ENCODE data around the gene ZNF286A. TPM values are rescaled to one million over a fixed set of nuclear protein-coding genes. Genes with fewer than 3 reads are reported as not detected.
A peak's percentile ranks its signal among the peaks of the same experiment; 100 is the strongest.
"Not testable (repeated sequence)": the region's sequence is repeated elsewhere in the genome, so short reads cannot be mapped to it uniquely, and the experiment has no call there.

The ZNF286A gene
- 10 to 100 TPM in 1 of 4 donors, 1 to 10 TPM in 3; 3.3 to 10.2 (median 6.0) TPM for total RNA-seq

DNA sequence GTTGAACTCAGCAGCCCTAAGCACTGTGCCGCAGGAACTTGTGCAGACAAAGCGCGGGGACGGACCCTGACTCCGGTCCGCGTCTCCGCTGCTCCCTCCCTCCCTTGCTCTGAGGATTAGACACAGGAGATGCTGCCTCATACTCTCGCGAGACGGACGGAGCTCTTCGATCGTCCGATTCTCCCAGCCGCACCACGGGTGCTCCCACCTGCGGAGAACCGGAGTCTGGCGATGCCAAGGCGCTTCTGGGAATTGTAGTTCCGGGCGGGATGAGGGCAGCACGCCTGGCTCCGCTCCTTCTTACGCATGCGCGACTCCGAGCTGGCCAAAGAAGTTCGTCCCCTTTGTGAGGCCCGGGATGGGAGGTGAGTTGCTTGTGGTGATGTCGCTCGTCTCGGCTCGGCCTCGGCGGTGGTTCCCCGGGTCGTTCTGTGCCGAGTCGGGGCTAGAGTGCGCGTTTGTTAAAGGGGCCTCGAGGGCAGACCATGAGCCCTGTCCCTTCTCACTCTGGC, at the start of gene ZNF286A:
ZNF286A (plus strand) TSS at position 340 of the 512 bp plus-strand sequence. CDS start 578 bp downstream, outside the sequence.
- TF ChIP-seq POLR2A (IDR thresholded peaks at IDR 0.05) = peak; percentile 38 to 44
- H3K27ac ChIP-seq = peak within 1 kb of the TSS in 3 of 4 donors; percentile 49 to 68 (median 58)
- H3K36me3 ChIP-seq; intact Hi-C loops (cut with DNase I; ENCODE audit: low total_unique reads); H3K4me1 ChIP-seq; H3K9me3 ChIP-seq; H3K27me3 ChIP-seq; in situ Hi-C loops (cut with MboI; ENCODE audit: low sequenced_read_pairs in 4 of 4): not testable (repeated sequence)
- H3K4me3 ChIP-seq = peak within 1 kb of the TSS; percentile 63 to 76 (median 67)
- ATAC-seq (peak; percentile 100), DNase-seq (peak; percentile 98 to 100)

DNA sequence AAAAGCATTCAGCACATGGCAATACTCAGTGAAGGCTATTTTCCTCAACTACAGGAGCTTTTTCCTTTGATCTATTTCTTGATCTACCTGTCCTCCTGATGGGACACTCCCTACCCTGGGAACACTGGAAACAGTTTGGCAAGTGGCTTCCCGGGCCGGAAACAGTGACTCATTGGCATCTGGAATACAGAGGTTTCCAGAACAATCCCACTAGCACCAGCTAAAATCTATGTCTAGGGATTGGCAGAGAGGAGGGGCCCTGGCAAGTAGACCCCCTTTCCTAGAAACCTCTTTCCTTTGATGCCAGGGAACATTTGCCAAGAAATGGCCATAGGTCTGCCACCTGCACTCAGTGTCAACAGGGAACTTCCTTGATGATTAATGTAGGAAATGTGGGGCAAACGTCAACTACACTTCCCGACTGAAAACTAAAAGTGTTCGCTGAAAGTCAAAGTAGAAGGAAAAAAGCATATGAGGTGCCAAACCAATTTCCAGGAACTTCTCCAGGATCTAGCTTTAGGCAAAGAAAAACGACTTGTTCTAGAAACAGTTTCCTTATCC, 49.6 kb upstream of the ZNF286A start:
- Histone ChIP-seq H3K4me3 (peak overlapping the region; percentile 61 to 79 (median 68)), H3K36me3 (no peaks in the 10 kb centered on the region), H3K9me3 (no peaks in the 10 kb centered on the region), H3K4me1 (peaks cover 28 to 30% of the 10 kb centered on the region in 2 donors), H3K27ac (peak overlapping the region; percentile 80 to 86 (median 82)), H3K27me3 (no peaks in the 10 kb centered on the region)
- TF ChIP-seq, protein P1, sequence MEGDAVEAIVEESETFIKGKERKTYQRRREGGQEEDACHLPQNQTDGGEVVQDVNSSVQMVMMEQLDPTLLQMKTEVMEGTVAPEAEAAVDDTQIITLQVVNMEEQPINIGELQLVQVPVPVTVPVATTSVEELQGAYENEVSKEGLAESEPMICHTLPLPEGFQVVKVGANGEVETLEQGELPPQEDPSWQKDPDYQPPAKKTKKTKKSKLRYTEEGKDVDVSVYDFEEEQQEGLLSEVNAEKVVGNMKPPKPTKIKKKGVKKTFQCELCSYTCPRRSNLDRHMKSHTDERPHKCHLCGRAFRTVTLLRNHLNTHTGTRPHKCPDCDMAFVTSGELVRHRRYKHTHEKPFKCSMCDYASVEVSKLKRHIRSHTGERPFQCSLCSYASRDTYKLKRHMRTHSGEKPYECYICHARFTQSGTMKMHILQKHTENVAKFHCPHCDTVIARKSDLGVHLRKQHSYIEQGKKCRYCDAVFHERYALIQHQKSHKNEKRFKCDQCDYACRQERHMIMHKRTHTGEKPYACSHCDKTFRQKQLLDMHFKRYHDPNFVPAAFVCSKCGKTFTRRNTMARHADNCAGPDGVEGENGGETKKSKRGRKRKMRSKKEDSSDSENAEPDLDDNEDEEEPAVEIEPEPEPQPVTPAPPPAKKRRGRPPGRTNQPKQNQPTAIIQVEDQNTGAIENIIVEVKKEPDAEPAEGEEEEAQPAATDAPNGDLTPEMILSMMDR (IDR thresholded peaks at IDR 0.05 in 4 of 5, conservative IDR thresholded peaks at IDR 0.05 in 1 of 5) = no peak
- TF ChIP-seq POLR2A (IDR thresholded peaks at IDR 0.05) = no peak
- DNase-seq (peak; percentile 52 to 56), ATAC-seq (peak in 1 of 2 donors; percentile 46)
- in situ Hi-C loops (cut with MboI; ENCODE audit: low sequenced_read_pairs in 4 of 4) (no loop called here), intact Hi-C loops (cut with DNase I; ENCODE audit: low total_unique reads) (no loop called here)

GRCh38 chr17:15650741-15651582, 48.6 kb upstream of the ZNF286A start:
- no peak for DNase-seq
- H3K4me1 ChIP-seq = peaks cover 21 to 22% of the 10 kb centered on the region in 2 donors
- H3K27me3 ChIP-seq = no peaks in the 10 kb centered on the region
- peak overlapping the region; percentile 80 to 86 (median 82) for H3K27ac ChIP-seq
- ATAC-seq = peak; percentile 2 to 5
- in situ Hi-C loops (cut with MboI; ENCODE audit: low sequenced_read_pairs in 4 of 4) = no loop called here
- TF ChIP-seq, protein P1 (IDR thresholded peaks at IDR 0.05 in 4 of 5, conservative IDR thresholded peaks at IDR 0.05 in 1 of 5) = no peak
- TF ChIP-seq POLR2A (IDR thresholded peaks at IDR 0.05) = no peak
- intact Hi-C loops (cut with DNase I; ENCODE audit: low total_unique reads) = no loop called here
- H3K4me3 ChIP-seq = peak overlapping the region; percentile 61 to 79 (median 68)
- no peaks in the 10 kb centered on the region for H3K36me3 ChIP-seq
- H3K9me3 ChIP-seq = no peaks in the 10 kb centered on the region

DNA sequence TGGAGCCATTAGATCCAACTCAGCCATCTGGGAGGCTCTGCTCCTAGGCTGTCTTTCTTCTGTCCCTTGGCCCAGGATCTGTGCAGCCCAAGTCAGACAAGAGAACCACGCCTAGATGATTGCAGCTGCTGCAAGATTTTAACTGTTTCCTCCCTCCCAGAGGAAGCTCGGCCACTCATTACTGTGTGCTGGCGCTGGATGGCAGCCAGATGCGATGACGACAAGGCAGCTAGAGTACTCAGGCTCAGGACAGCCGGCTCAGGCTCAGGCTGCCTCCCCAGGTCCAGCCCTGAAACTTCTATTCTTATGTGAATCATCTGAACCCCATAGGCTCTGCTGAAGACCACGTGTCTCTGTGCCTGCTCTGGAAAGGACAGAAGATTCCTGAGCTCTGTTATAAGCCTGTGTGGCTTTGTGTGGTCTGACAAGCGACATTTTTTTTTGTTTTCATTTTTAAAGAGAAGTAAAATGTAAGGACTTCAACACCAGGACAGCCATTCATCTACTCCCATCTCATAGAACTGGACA, 47.9 kb upstream of the ZNF286A start:
- H3K36me3 ChIP-seq = no peaks in the 10 kb centered on the region
- no peaks in the 10 kb centered on the region for H3K27me3 ChIP-seq
- ATAC-seq (peak; percentile 93 to 95), DNase-seq (peak; percentile 89 to 95)
- peak; percentile 51 to 71 for TF ChIP-seq POLR2A (IDR thresholded peaks at IDR 0.05)
- TF ChIP-seq, protein P1 (IDR thresholded peaks at IDR 0.05 in 4 of 5, conservative IDR thresholded peaks at IDR 0.05 in 1 of 5) = no peak
- H3K27ac ChIP-seq = peak overlapping the region; percentile 80 to 86 (median 82)
- peak overlapping the region; percentile 61 to 79 (median 68) for H3K4me3 ChIP-seq
- peaks cover 21 to 22% of the 10 kb centered on the region in 2 donors for H3K4me1 ChIP-seq
- in situ Hi-C loops (cut with MboI; ENCODE audit: low sequenced_read_pairs in 4 of 4) = no loop called here
- intact Hi-C loops (cut with DNase I; ENCODE audit: low total_unique reads) = no loop called here
- H3K9me3 ChIP-seq = no peaks in the 10 kb centered on the region

DNA sequence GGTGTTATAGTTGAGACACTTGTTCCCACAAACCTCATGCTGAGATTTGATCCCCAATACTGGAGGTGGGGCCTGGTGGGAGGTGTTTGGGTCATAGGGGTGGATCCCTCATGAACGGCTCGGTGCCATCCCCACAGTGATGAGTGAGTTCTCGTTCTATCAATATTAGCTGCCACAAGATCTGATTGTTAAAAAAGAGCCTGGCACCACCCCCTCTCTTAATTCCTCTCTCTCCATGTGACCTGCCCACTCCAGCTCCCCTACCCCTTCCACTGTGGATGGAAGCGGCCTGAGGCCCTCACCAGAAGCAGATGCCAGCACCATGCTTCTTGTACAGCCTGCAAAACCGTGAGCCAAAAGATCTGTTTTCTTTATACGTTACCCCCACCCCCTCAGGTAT, 46.6 kb upstream of the ZNF286A start:
- Histone ChIP-seq H3K27ac (no peak overlapping the region), H3K4me3 (no peak overlapping the region), H3K36me3 (no peaks in the 10 kb centered on the region), H3K27me3 (no peaks in the 10 kb centered on the region), H3K4me1 (peaks cover 21 to 22% of the 10 kb centered on the region in 2 donors), H3K9me3 (no peaks in the 10 kb centered on the region)
- in situ Hi-C loops (cut with MboI; ENCODE audit: low sequenced_read_pairs in 4 of 4) = no loop called here
- no peak for DNase-seq
- TF ChIP-seq, protein P1 (IDR thresholded peaks at IDR 0.05 in 4 of 5, conservative IDR thresholded peaks at IDR 0.05 in 1 of 5) = no peak
- no peak for TF ChIP-seq POLR2A (IDR thresholded peaks at IDR 0.05)
- intact Hi-C loops (cut with DNase I; ENCODE audit: low total_unique reads) = no loop called here
- no peak for ATAC-seq

DNA sequence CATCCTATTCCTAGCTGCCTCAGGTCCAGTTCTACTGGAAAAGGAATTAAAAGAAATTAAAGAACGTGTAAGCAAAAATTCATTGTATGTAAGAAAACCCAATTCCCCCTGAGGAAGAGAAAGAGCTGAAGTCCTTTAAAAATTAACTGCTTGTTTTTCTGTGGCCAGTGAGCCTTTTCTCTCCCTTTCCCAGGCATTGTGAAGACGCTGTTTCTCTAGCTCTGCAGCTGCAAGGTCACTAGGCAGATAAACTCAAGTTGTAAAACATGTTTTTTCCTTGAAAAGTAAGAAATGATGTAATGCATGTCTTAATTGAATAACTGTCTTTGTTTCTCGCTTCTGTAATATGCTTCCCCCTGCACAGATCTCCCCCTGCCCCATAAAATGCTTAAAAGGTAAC, 45.2 kb upstream of the ZNF286A start:
- H3K27ac ChIP-seq; H3K27me3 ChIP-seq; H3K36me3 ChIP-seq; ATAC-seq; H3K4me3 ChIP-seq; DNase-seq; H3K9me3 ChIP-seq; in situ Hi-C loops (cut with MboI; ENCODE audit: low sequenced_read_pairs in 4 of 4); intact Hi-C loops (cut with DNase I; ENCODE audit: low total_unique reads): not testable (repeated sequence)
- H3K4me1 ChIP-seq = peaks cover 7 to 20% of the 10 kb centered on the region in 2 donors
